ENCODE data around the gene BRIP1.

BRIP1 gene

GRCh38 chr17:61862975-61863800, at the start of gene BRIP1:
Gene BRIP1, minus strand, starts transcription at chr17:61863528. Its CDS starts 1,989 bp downstream, at chr17:61861539.
- peak within 1 kb of the TSS; percentile 97 for H3K4me3 Mint-ChIP-seq
- H3K4me1 Mint-ChIP-seq, result peaks cover 45% of the 10 kb centered on the region
- H3K36me3 Mint-ChIP-seq (ENCODE audit: low read depth), result peaks cover 22% of the 10 kb centered on the region
- peak within 1 kb of the TSS; percentile 97 for H3K27ac Mint-ChIP-seq
- no peaks in the 10 kb centered on the region for H3K9me3 Mint-ChIP-seq
- H3K27me3 Mint-ChIP-seq (ENCODE audit: low read depth, poor library complexity), result no peaks in the 10 kb centered on the region
- TF ChIP-seq CTCF (IDR thresholded peaks at IDR 0.05), result no peak
- DNase-seq, result peak; percentile 91

DNA sequence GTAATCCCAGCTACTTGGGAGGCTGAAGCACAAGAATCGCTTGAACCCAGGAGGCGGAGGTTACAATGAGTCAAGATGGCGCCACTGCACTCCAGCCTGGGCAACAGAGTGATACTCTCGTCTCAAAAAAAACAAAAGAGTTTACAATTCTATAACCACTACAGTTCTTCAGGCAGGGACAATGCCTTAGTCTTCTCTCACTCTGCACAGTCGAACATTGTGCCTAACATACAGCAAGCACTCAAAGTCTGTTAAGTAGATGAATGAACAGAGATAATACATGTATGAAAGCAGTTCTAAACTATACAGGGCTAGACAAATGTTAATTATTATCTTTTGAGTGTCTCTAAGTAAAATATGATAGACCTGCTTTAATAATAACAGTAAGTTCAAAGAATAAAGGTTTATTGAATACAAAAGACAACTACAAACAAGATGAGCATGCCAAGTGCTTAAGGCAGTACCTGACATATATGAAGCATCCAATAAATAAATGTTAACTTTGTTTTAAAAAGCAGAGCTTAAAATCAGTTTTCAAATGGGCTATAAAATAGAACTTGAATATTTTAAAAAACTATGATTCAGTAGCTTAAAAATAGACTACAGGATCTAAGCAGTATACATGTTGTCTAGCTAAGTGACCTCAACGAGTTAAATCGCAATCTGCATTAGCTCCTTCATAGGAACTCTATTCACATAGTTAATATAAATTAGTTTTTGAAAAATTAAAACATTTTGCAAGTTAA, 45.1 kb upstream of the BRIP1 start:
- Mint-ChIP-seq H3K9me3 (no peaks in the 10 kb centered on the region), H3K27ac (no peak overlapping the region), H3K4me1 (no peaks in the 10 kb centered on the region), H3K4me3 (no peak overlapping the region), H3K36me3 (ENCODE audit: low read depth) (peaks cover 52% of the 10 kb centered on the region), H3K27me3 (ENCODE audit: low read depth, poor library complexity) (no peaks in the 10 kb centered on the region)
- TF ChIP-seq CTCF (IDR thresholded peaks at IDR 0.05), result no peak
- no peak for DNase-seq

- TF ChIP-seq CTCF (IDR thresholded peaks at IDR 0.05), result no peak
- Mint-ChIP-seq H3K4me1 (no peaks in the 10 kb centered on the region), H3K36me3 (ENCODE audit: low read depth) (peaks cover 60% of the 10 kb centered on the region), H3K27ac (no peak overlapping the region), H3K4me3 (no peak overlapping the region), H3K27me3 (ENCODE audit: low read depth, poor library complexity) (no peaks in the 10 kb centered on the region), H3K9me3 (no peaks in the 10 kb centered on the region)
- DNase-seq, result no peak
These were observed 44.0 kb upstream of the BRIP1 start for GRCh38 chr17:61907361-61907760.

- TF ChIP-seq CTCF (IDR thresholded peaks at IDR 0.05), result no peak
These were observed 40.9 kb upstream of the BRIP1 start for GRCh38 chr17:61904094-61904710.

GRCh38 chr17:61903251-61903650, 39.9 kb upstream of the BRIP1 start:
- no peak for DNase-seq
- H3K36me3 Mint-ChIP-seq (ENCODE audit: low read depth), result peaks cover 61% of the 10 kb centered on the region
- no peak overlapping the region for H3K27ac Mint-ChIP-seq
- TF ChIP-seq CTCF (IDR thresholded peaks at IDR 0.05), result no peak
- no peaks in the 10 kb centered on the region for H3K4me1 Mint-ChIP-seq
- H3K4me3 Mint-ChIP-seq, result no peak overlapping the region
- no peaks in the 10 kb centered on the region for H3K27me3 Mint-ChIP-seq (ENCODE audit: low read depth, poor library complexity)
- H3K9me3 Mint-ChIP-seq, result no peaks in the 10 kb centered on the region

More at GRCh38 chr17:61904094-61904710, 40.9 kb upstream of the BRIP1 start:
- Mint-ChIP-seq H3K4me1 (no peaks in the 10 kb centered on the region), H3K27ac (no peak overlapping the region), H3K27me3 (ENCODE audit: low read depth, poor library complexity) (no peaks in the 10 kb centered on the region), H3K9me3 (no peaks in the 10 kb centered on the region), H3K36me3 (ENCODE audit: low read depth) (peaks cover 57% of the 10 kb centered on the region), H3K4me3 (no peak overlapping the region)
- DNase-seq, result no peak

Measured in nephron progenitor cell (in vitro differentiated cells).